CD4-positive, alpha-beta T cell treated with Interleukin-12 subunit alpha and Interleukin-12 subunit beta, for 1 hour (primary cell): Measurements from ENCODE around the gene TRMT2A.

ENCODE experiments used
- DNase-seq: peaks from one replicate; pipeline ENCODE4 v3.0.0-alpha.2; 2020

The TRMT2A gene

DNA sequence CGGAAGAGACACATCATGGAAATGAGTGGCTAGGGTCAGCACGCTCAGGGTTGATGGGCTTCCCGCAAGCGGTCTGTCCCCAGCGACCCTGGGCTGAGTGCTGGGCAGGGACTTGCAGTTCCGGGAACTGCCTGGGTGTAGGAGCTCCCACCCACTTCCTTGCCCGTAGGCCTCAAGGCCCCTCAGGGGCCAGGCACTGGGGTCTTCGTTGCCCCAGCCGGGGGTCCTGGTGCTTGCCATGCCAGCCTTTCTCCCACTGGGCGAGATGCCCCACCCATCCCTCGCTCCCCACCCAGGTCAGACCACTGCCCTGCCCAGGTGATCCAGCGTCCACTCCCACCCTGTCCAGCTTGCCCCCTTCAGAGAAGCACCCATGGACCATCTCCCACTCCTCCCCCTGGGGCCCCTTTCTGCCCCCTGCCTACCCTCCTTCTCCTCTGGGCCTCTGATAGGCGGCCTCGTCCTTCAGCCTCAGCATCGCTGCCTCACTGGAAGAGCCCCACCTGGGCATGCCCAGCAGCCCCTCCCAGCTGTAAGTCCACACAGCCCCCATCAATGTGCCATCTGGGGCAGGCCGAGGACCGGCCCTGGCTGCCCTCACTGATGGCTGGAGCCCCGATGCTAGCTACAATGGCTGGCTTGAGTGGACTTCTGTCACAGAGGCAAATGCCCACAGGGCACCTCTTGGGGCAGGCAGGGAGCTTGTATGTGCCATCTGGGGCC lies 54.8 kb downstream of the TRMT2A start:
- DNase-seq, result no peak
